ENCODE measurements around the gene IL22RA2. TPM values are rescaled to one million over a fixed set of nuclear protein-coding genes. Genes with fewer than 3 reads are reported as not detected.

The IL22RA2 gene
- total and polyA plus RNA-seq, 9 of the 15 experiments (the other 6 are each of a cell fraction or from before 2014, with no cell fraction given): 0.03 TPM; not detected in 8

DNA sequence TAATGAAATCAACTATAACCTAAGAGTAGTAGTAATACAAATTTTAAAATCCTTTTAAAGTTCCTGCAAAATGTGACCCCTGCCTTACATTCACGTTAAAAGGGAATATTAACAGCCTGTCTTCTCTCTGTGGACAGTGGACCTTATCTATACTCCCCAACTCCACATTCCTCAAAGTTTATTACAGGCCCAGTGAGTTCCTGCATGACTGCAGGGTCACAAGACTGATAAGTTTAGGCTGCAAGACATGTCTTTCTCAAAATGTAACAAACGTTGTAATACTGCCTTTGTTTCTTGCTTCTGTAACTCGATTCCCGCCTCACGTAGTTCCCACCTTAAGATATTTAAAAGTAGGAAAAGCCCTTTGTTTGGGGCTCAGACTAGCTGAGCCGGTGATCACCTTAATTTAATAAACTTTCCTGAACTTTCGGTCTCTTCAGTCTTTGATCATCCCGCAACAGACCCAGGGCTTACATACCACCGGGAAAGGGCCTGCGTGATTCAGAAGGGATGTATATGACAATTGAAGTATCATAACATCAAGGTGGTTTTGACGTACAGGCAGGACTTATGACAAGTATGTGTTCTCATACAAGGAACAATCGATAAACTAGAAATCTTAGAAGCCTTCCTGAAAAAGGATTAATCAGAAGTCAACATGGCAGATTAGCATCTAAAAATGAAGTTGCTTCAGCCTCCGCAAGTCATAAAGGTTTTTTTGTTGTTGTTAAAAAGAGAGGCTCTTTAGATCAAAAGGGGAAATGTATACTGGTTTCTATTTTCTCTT is 3.0 kb downstream of the IL22RA2 start (continued):
- TF ChIP-seq ZNF57 (CRISPR knock-in tag; IDR thresholded peaks at IDR 0.05) (no peak), DIDO1 (tag; IDR thresholded peaks at IDR 0.05; ENCODE audit: low read depth) (no peak), SMAD3 (CRISPR knock-in tag; conservative IDR thresholded peaks at IDR 0.05) (peak; percentile 91), MIER1 (IDR thresholded peaks at IDR 0.05; ENCODE audit: low read depth) (no peak), SAP30 (IDR thresholded peaks at IDR 0.05; ENCODE audit: borderline replicate concordance, insufficient read depth, low read depth, low read length, poor library complexity, severe bottlenecking) (no peak), TEAD4 (IDR thresholded peaks at IDR 0.05; ENCODE audit: low read length) (peak; percentile 80), TEAD4 (CRISPR knock-in tag; IDR thresholded peaks at IDR 0.05; ENCODE audit: borderline replicate concordance) (no peak), ZNF780A (CRISPR knock-in tag; IDR thresholded peaks at IDR 0.05) (no peak), ZZZ3 (IDR thresholded peaks at IDR 0.05) (no peak), PYGO2 (tag; IDR thresholded peaks at IDR 0.05) (peak; percentile 71; the same call in 1 of the 2 replicates), HIVEP1 (CRISPR knock-in tag; IDR thresholded peaks at IDR 0.05) (peak; percentile 88), FOXP1 (CRISPR knock-in tag; IDR thresholded peaks at IDR 0.05) (no peak), HMGN3 (IDR thresholded peaks at IDR 0.05; ENCODE audit: borderline replicate concordance, extremely low read depth, insufficient read length, low read depth, low read length) (no peak), SOX6 (IDR thresholded peaks at IDR 0.05) (peak; percentile 77), ELF4 (CRISPR knock-in tag; IDR thresholded peaks at IDR 0.05) (peak; percentile 12; the same call in 1 of the 2 replicates), RNF2 (IDR thresholded peaks at IDR 0.05) (0 out of 2 replicates have a peak, but pooled peaks have one; percentile 16), HNRNPK (IDR thresholded peaks at IDR 0.05; ENCODE audit: low read depth, low read length, poor library complexity, severe bottlenecking) (no peak), HCFC1 (IDR thresholded peaks at IDR 0.05; ENCODE audit: low read depth, low read length) (no peak), WHSC1 (IDR thresholded peaks at IDR 0.05; ENCODE audit: low read length) (no peak), KAT7 (CRISPR knock-in tag; IDR thresholded peaks at IDR 0.05; ENCODE audit: borderline replicate concordance) (no peak), ZFP36 (IDR thresholded peaks at IDR 0.05; ENCODE audit: low read depth, low read length, partially characterized antibody) (no peak), MYNN (IDR thresholded peaks at IDR 0.05) (no peak), MYNN (CRISPR knock-in tag; IDR thresholded peaks at IDR 0.05) (no peak), GTF2F1 (IDR thresholded peaks at IDR 0.05; ENCODE audit: low read depth, low read length) (no peak), ETV1 (tag; conservative IDR thresholded peaks at IDR 0.05; ENCODE audit: low read depth) (peak; percentile 32; the same call in 1 of the 2 replicates), ZNF239 (CRISPR knock-in tag; IDR thresholded peaks at IDR 0.05) (peak; percentile 75)
- TF ChIP-seq, protein P1, sequence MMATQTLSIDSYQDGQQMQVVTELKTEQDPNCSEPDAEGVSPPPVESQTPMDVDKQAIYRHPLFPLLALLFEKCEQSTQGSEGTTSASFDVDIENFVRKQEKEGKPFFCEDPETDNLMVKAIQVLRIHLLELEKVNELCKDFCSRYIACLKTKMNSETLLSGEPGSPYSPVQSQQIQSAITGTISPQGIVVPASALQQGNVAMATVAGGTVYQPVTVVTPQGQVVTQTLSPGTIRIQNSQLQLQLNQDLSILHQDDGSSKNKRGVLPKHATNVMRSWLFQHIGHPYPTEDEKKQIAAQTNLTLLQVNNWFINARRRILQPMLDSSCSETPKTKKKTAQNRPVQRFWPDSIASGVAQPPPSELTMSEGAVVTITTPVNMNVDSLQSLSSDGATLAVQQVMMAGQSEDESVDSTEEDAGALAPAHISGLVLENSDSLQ (IDR thresholded peaks at IDR 0.05): 0 out of 2 replicates have a peak, but pooled peaks have one; percentile 7
- TF ChIP-seq, protein P2, sequence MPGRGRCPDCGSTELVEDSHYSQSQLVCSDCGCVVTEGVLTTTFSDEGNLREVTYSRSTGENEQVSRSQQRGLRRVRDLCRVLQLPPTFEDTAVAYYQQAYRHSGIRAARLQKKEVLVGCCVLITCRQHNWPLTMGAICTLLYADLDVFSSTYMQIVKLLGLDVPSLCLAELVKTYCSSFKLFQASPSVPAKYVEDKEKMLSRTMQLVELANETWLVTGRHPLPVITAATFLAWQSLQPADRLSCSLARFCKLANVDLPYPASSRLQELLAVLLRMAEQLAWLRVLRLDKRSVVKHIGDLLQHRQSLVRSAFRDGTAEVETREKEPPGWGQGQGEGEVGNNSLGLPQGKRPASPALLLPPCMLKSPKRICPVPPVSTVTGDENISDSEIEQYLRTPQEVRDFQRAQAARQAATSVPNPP (IDR thresholded peaks at IDR 0.05; ENCODE audit: borderline replicate concordance, insufficient read depth, insufficient read length): no peak

Measured in K562 (cell line).